ENCODE data around the gene EMILIN2.
"Not testable (repeated sequence)": the region's sequence is repeated elsewhere in the genome, so short reads cannot be mapped to it uniquely, and the experiment has no call there.

EMILIN2 gene

GRCh38 chr18:2845172-2845571, 1.6 kb upstream of the EMILIN2 start:
- H3K4me3 ChIP-seq (ENCODE audit: low read length) = no peak overlapping the region
- no peak for DNase-seq (ENCODE audit: low read depth)
- no peak for TF ChIP-seq CTCF (IDR thresholded peaks at IDR 0.05; ENCODE audit: insufficient read depth, low read depth, low read length, missing control alignments)

GRCh38 chr18:2847317-2848246, 776 bp downstream of the EMILIN2 start:
- no peak for DNase-seq (ENCODE audit: low read depth)
- H3K4me3 ChIP-seq (ENCODE audit: low read length) = no peak overlapping the region
- no peak for TF ChIP-seq CTCF (IDR thresholded peaks at IDR 0.05; ENCODE audit: insufficient read depth, low read depth, low read length, missing control alignments)

- no peak for TF ChIP-seq CTCF (IDR thresholded peaks at IDR 0.05; ENCODE audit: insufficient read depth, low read depth, low read length, missing control alignments)
- no peak overlapping the region for H3K4me3 ChIP-seq (ENCODE audit: low read length)
- DNase-seq (ENCODE audit: low read depth) = no peak
Observed at GRCh38 chr18:2848247-2849246, 1.7 kb downstream of the EMILIN2 start.

- TF ChIP-seq CTCF (IDR thresholded peaks at IDR 0.05; ENCODE audit: insufficient read depth, low read depth, low read length, missing control alignments) = no peak
- H3K4me3 ChIP-seq (ENCODE audit: low read length) = no peak overlapping the region
- DNase-seq (ENCODE audit: low read depth) = peak; percentile 35
Observed at GRCh38 chr18:2850816-2851215, 4.0 kb downstream of the EMILIN2 start.

GRCh38 chr18:2851771-2852170, 5.0 kb downstream of the EMILIN2 start:
- DNase-seq (ENCODE audit: low read depth) = no peak
- TF ChIP-seq CTCF (IDR thresholded peaks at IDR 0.05; ENCODE audit: insufficient read depth, low read depth, low read length, missing control alignments) = no peak
- H3K4me3 ChIP-seq (ENCODE audit: low read length) = no peak overlapping the region

GRCh38 chr18:2852460-2852859, 5.7 kb downstream of the EMILIN2 start:
- DNase-seq (ENCODE audit: low read depth); H3K4me3 ChIP-seq (ENCODE audit: low read length): not testable (repeated sequence)

All from epithelial cell of esophagus (primary cell).